Measurements from ENCODE around the gene TOX2.

TOX2 gene

DNA sequence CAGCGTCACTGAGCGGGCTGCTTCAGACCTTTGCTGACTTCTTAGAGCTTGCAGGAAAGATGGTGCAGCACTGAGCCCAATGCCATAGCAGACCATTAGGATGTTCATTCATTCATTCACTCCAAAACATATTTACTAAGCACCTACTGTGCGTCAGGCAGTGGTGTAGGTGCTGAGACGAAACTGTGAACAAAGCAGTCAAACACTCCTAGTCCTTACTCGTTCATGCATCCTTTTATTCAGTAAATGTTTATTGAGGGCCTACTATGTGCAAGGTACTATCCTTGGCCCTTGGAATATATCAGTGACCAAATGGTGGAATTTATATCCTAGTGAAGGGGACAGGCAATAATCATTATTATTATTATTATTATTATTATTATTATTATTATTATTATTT lies 76.6 kb downstream of the TOX2 start (continued):
- TF ChIP-seq GFI1B (tag by site-specific recombination; IDR thresholded peaks at IDR 0.05) (no peak), ZIC2 (tag by site-specific recombination; IDR thresholded peaks at IDR 0.05) (no peak), ZNF266 (tag by site-specific recombination; IDR thresholded peaks at IDR 0.05; ENCODE audit: low read depth) (no peak), ZNF214 (tag by site-specific recombination; IDR thresholded peaks at IDR 0.05; ENCODE audit: borderline replicate concordance) (no peak)
- TF ChIP-seq, protein P1, sequence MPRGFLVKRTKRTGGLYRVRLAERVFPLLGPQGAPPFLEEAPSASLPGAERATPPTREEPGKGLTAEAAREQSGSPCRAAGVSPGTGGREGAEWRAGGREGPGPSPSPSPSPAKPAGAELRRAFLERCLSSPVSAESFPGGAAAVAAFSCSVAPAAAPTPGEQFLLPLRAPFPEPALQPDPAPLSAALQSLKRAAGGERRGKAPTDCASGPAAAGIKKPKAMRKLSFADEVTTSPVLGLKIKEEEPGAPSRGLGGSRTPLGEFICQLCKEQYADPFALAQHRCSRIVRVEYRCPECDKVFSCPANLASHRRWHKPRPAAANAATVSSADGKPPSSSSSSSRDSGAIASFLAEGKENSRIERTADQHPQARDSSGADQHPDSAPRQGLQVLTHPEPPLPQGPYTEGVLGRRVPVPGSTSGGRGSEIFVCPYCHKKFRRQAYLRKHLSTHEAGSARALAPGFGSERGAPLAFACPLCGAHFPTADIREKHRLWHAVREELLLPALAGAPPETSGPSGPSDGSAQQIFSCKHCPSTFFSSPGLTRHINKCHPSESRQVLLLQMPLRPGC (tag by site-specific recombination; IDR thresholded peaks at IDR 0.05), result no peak

DNA sequence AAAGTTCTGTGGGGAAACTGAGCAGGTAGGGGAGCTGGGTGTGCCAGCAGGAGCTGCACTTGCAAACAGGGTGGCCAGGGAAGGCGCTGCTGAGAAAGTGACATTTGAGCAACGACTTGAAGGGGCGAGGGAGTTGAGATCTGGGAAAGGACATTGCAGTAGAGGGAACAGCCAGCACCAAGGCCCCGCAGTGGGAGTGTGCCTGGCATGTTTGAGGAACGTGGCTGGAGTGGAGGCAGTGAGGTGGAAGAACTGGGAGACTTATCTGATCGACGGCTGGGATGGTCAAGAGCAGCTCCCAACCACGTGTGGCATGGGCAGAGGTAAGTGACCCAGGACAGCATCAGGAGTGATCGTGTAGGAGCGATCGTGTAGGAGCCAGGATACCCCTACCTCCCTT lies 77.3 kb downstream of the TOX2 start:
- TF ChIP-seq ZNF777 (tag by site-specific recombination; IDR thresholded peaks at IDR 0.05; ENCODE audit: borderline replicate concordance), result no peak
- no peak for TF ChIP-seq KLF7 (tag by site-specific recombination; IDR thresholded peaks at IDR 0.05; ENCODE audit: borderline replicate concordance)
- TF ChIP-seq ZNF48 (tag by site-specific recombination; IDR thresholded peaks at IDR 0.05), result no peak
- no peak for TF ChIP-seq MZF1 (tag by site-specific recombination; IDR thresholded peaks at IDR 0.05; ENCODE audit: borderline replicate concordance)
- TF ChIP-seq ZNF24 (tag by site-specific recombination; IDR thresholded peaks at IDR 0.05), result no peak
- TF ChIP-seq ZNF146 (tag by site-specific recombination; IDR thresholded peaks at IDR 0.05), result no peak
- no peak for TF ChIP-seq ZEB2 (tag by site-specific recombination; IDR thresholded peaks at IDR 0.05)
- TF ChIP-seq ZFP3 (tag by site-specific recombination; IDR thresholded peaks at IDR 0.05; ENCODE audit: low read depth), result no peak
- TF ChIP-seq, protein P2, sequence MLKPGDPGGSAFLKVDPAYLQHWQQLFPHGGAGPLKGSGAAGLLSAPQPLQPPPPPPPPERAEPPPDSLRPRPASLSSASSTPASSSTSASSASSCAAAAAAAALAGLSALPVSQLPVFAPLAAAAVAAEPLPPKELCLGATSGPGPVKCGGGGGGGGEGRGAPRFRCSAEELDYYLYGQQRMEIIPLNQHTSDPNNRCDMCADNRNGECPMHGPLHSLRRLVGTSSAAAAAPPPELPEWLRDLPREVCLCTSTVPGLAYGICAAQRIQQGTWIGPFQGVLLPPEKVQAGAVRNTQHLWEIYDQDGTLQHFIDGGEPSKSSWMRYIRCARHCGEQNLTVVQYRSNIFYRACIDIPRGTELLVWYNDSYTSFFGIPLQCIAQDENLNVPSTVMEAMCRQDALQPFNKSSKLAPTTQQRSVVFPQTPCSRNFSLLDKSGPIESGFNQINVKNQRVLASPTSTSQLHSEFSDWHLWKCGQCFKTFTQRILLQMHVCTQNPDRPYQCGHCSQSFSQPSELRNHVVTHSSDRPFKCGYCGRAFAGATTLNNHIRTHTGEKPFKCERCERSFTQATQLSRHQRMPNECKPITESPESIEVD (tag by site-specific recombination; IDR thresholded peaks at IDR 0.05), result no peak
- no peak for TF ChIP-seq ZNF174 (tag by site-specific recombination; IDR thresholded peaks at IDR 0.05)
- TF ChIP-seq, protein P3, sequence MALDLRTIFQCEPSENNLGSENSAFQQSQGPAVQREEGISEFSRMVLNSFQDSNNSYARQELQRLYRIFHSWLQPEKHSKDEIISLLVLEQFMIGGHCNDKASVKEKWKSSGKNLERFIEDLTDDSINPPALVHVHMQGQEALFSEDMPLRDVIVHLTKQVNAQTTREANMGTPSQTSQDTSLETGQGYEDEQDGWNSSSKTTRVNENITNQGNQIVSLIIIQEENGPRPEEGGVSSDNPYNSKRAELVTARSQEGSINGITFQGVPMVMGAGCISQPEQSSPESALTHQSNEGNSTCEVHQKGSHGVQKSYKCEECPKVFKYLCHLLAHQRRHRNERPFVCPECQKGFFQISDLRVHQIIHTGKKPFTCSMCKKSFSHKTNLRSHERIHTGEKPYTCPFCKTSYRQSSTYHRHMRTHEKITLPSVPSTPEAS (tag by site-specific recombination; IDR thresholded peaks at IDR 0.05), result no peak
- Histone ChIP-seq H3K36me3 (ENCODE audit: control insufficient read depth in 2 of 2, insufficient read depth in 1 of 2, low read length in 2 of 2) (no peaks in the 10 kb centered on the region), H3K4me3 (ENCODE audit: low read depth, low read length) (no peak overlapping the region), H3K9me3 (ENCODE audit: control insufficient read depth, insufficient read depth, low read depth, low read length) (no peaks in the 10 kb centered on the region), H3K4me1 (ENCODE audit: control insufficient read depth, insufficient read depth, low read length) (no peaks in the 10 kb centered on the region), H3K27ac (ENCODE audit: extremely low read depth, low read depth, low read length) (no peak overlapping the region)
- POLR2A ChIA-PET, result no interaction called here
- CTCF ChIA-PET, result interaction anchor here (0.6 to 1.7 kb wide), 2 partner anchors 8 to 88 kb away, joined by 3 read pairs; no protein-coding TSS in a partner anchor

DNA sequence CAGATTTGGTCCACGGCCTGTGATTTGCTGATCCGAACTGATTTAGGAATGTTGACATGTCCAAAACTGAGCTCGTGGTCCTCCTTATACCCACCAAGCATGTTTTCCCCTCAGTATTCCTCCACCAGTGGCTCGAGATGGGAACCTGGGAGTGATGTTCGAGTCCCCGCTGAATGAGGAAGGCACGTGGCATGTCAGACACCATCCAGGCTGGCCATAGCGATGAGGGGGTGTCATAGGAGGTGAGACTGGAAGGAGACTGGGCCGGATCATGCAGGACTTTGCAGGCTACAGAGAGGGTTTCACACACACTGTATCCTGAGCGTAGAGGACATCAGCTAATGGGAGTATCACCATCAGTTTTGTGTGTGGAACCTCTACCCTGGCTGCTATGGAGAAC lies 78.2 kb downstream of the TOX2 start:
- Histone ChIP-seq H3K36me3 (ENCODE audit: control insufficient read depth in 2 of 2, insufficient read depth in 1 of 2, low read length in 2 of 2) (no peaks in the 10 kb centered on the region), H3K4me1 (ENCODE audit: control insufficient read depth, insufficient read depth, low read length) (no peaks in the 10 kb centered on the region)
- POLR2A ChIA-PET, result no interaction called here
- TF ChIP-seq HOXD13 (CRISPR knock-in tag; IDR thresholded peaks at IDR 0.05; ENCODE audit: borderline replicate concordance) (no peak), MEIS1 (CRISPR knock-in tag; IDR thresholded peaks at IDR 0.05; ENCODE audit: borderline replicate concordance) (no peak), MZF1 (tag by site-specific recombination; IDR thresholded peaks at IDR 0.05; ENCODE audit: borderline replicate concordance) (no peak), ZNF121 (tag by site-specific recombination; IDR thresholded peaks at IDR 0.05) (no peak), ZNF140 (tag by site-specific recombination; IDR thresholded peaks at IDR 0.05) (no peak), ZBTB17 (tag by site-specific recombination; IDR thresholded peaks at IDR 0.05) (no peak), TRIM28 (IDR thresholded peaks at IDR 0.05; ENCODE audit: borderline replicate concordance, low read length) (no peak)
- TF ChIP-seq, protein P4, sequence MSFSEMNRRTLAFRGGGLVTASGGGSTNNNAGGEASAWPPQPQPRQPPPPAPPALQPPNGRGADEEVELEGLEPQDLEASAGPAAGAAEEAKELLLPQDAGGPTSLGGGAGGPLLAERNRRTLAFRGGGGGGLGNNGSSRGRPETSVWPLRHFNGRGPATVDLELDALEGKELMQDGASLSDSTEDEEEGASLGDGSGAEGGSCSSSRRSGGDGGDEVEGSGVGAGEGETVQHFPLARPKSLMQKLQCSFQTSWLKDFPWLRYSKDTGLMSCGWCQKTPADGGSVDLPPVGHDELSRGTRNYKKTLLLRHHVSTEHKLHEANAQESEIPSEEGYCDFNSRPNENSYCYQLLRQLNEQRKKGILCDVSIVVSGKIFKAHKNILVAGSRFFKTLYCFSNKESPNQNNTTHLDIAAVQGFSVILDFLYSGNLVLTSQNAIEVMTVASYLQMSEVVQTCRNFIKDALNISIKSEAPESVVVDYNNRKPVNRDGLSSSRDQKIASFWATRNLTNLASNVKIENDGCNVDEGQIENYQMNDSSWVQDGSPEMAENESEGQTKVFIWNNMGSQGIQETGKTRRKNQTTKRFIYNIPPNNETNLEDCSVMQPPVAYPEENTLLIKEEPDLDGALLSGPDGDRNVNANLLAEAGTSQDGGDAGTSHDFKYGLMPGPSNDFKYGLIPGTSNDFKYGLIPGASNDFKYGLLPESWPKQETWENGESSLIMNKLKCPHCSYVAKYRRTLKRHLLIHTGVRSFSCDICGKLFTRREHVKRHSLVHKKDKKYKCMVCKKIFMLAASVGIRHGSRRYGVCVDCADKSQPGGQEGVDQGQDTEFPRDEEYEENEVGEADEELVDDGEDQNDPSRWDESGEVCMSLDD (tag by site-specific recombination; IDR thresholded peaks at IDR 0.05), result no peak
- TF ChIP-seq, protein P5, sequence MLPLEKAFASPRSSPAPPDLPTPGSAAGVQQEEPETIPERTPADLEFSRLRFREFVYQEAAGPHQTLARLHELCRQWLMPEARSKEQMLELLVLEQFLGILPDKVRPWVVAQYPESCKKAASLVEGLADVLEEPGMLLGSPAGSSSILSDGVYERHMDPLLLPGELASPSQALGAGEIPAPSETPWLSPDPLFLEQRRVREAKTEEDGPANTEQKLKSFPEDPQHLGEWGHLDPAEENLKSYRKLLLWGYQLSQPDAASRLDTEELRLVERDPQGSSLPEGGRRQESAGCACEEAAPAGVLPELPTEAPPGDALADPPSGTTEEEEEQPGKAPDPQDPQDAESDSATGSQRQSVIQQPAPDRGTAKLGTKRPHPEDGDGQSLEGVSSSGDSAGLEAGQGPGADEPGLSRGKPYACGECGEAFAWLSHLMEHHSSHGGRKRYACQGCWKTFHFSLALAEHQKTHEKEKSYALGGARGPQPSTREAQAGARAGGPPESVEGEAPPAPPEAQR (tag by site-specific recombination; IDR thresholded peaks at IDR 0.05), result no peak
- TF ChIP-seq, protein P2 (tag by site-specific recombination; IDR thresholded peaks at IDR 0.05), result no peak

More for the DNA sequence above, 78.2 kb downstream of the TOX2 start:
- CTCF ChIA-PET, result interaction anchor here (1.7 kb wide), 1 partner anchor 87 kb away, joined by 3 read pairs; no protein-coding TSS in a partner anchor
- Histone ChIP-seq H3K4me3 (ENCODE audit: low read depth, low read length) (no peak overlapping the region), H3K27ac (ENCODE audit: extremely low read depth, low read depth, low read length) (no peak overlapping the region), H3K9me3 (ENCODE audit: control insufficient read depth, insufficient read depth, low read depth, low read length) (no peaks in the 10 kb centered on the region)

Data from HEK293 (cell line).